HEK293 (cell line): ENCODE measurements around the gene PPIC.

ENCODE experiments used
- CTCF ChIA-PET: fragments of 350-600 bp; formaldehyde crosslinking; extraction: SDS; loops from one replicate; lab custom pipeline; 2021; ENCODE audit warnings: antibody characterized with exemption; lab: Yijun Ruan, JAX
- POLR2A ChIA-PET: fragments of 300-600 bp; formaldehyde crosslinking; extraction: SDS; loops from one replicate; lab custom pipeline; 2020; ENCODE audit warnings: antibody characterized with exemption, inconsistent platforms; lab: Yijun Ruan, JAX
- H3K27ac ChIP-seq: fragments of 200-500 bp; sonication (Bioruptor generic); 2 replicates; pipeline ENCODE4 v1.5.1; 2014; ENCODE audit warnings: low read depth, low read length, control low read depth, inconsistent platforms; ENCODE audit errors: extremely low read depth
- H3K36me3 ChIP-seq, 2 experiments: fragments of 200-500 bp in 1 of 2; sonication (Bioruptor generic) in 1 of 2; 1 replicate in 1 of 2; 2 replicates in 1 of 2; pipeline ENCODE4 v1.5.1; 2014 to 2017; ENCODE audit warnings: inconsistent platforms in 2 of 2, low read length in 2 of 2; ENCODE audit not compliant: control insufficient read depth in 2 of 2, insufficient read depth in 1 of 2
- H3K4me1 ChIP-seq: fragments of 200-500 bp; sonication (Bioruptor generic); 2 replicates; pipeline ENCODE4 v1.5.1; 2014; ENCODE audit warnings: mild to moderate bottlenecking, low read length, inconsistent platforms; ENCODE audit not compliant: control insufficient read depth, insufficient read depth
- H3K4me3 ChIP-seq: 2 replicates; pipeline ENCODE4 v1.5.1; 2011; ENCODE audit warnings: low read depth, mild to moderate bottlenecking, control low read depth, low read length, moderate library complexity
- H3K9me3 ChIP-seq: fragments of 200-500 bp; sonication (Bioruptor generic); 2 replicates; pipeline ENCODE4 v1.5.1; 2014; ENCODE audit warnings: low read depth, low read length, inconsistent platforms; ENCODE audit not compliant: control insufficient read depth, insufficient read depth
- FEZF1 ChIP-seq: fragments of 450-650 bp; formaldehyde crosslinking; IDR thresholded peaks from 2 replicates; pipeline ENCODE4 v1.5.1; 2016; ENCODE audit warnings: missing biosample characterization, missing genetic modification characterization
- GFI1B ChIP-seq: fragments of 450-650 bp; formaldehyde crosslinking; IDR thresholded peaks from 2 replicates; pipeline ENCODE4 v1.5.1; 2016; ENCODE audit warnings: missing biosample characterization, missing genetic modification characterization
- HOXD13 ChIP-seq: sonication (generic); formaldehyde crosslinking; IDR thresholded peaks from 2 replicates; pipeline ENCODE4 v1.8.0; 2022; ENCODE audit warnings: missing genetic modification reagents, borderline replicate concordance
- MEIS1 ChIP-seq: sonication (generic); formaldehyde crosslinking; IDR thresholded peaks from 2 replicates; pipeline ENCODE4 v1.8.1; 2022; ENCODE audit warnings: missing genetic modification reagents, mild to moderate bottlenecking, borderline replicate concordance
- MZF1 ChIP-seq: fragments of 450-650 bp; formaldehyde crosslinking; IDR thresholded peaks from 2 replicates; pipeline ENCODE4 v1.5.1; 2017; ENCODE audit warnings: missing biosample characterization, missing genetic modification characterization, borderline replicate concordance
- ZBTB17 ChIP-seq: fragments of 450-650 bp; formaldehyde crosslinking; IDR thresholded peaks from 2 replicates; pipeline ENCODE4 v1.5.1; 2016; ENCODE audit warnings: missing biosample characterization, missing genetic modification characterization
- ZBTB21 ChIP-seq: fragments of 450-650 bp; formaldehyde crosslinking; IDR thresholded peaks from 2 replicates; pipeline ENCODE4 v1.5.1; 2017; ENCODE audit warnings: missing biosample characterization, missing genetic modification characterization
- ZBTB48 ChIP-seq: fragments of 450-650 bp; formaldehyde crosslinking; IDR thresholded peaks from 2 replicates; pipeline ENCODE4 v1.5.1; 2016; ENCODE audit warnings: missing biosample characterization, missing genetic modification characterization
- ZFP37 ChIP-seq: fragments of 450-650 bp; formaldehyde crosslinking; IDR thresholded peaks from 2 replicates; pipeline ENCODE4 v1.5.1; 2016; ENCODE audit warnings: missing biosample characterization, missing genetic modification characterization
- ZNF112 ChIP-seq: fragments of 450-650 bp; formaldehyde crosslinking; IDR thresholded peaks from 2 replicates; pipeline ENCODE4 v1.5.0; 2017; ENCODE audit warnings: missing biosample characterization, missing genetic modification characterization
- ZNF146 ChIP-seq: fragments of 450-650 bp; formaldehyde crosslinking; IDR thresholded peaks from 2 replicates; pipeline ENCODE4 v1.5.1; 2016; ENCODE audit warnings: missing biosample characterization, missing genetic modification characterization
- ZNF157 ChIP-seq: fragments of 450-650 bp; formaldehyde crosslinking; IDR thresholded peaks from 2 replicates; pipeline ENCODE4 v1.5.1; 2016; ENCODE audit warnings: missing biosample characterization, missing genetic modification characterization
- ZNF202 ChIP-seq: fragments of 450-650 bp; formaldehyde crosslinking; IDR thresholded peaks from 2 replicates; pipeline ENCODE4 v1.5.1; 2016; ENCODE audit warnings: missing biosample characterization, missing genetic modification characterization, borderline replicate concordance
- ZNF302 ChIP-seq: fragments of 450-650 bp; formaldehyde crosslinking; IDR thresholded peaks from 2 replicates; pipeline ENCODE4 v1.5.1; 2016; ENCODE audit warnings: missing biosample characterization, missing genetic modification characterization, low read depth
- ZNF37A ChIP-seq: fragments of 450-650 bp; IDR thresholded peaks from 2 replicates; pipeline ENCODE4 v1.5.1; 2018; ENCODE audit warnings: missing biosample characterization, missing genetic modification characterization
- ZNF433 ChIP-seq: fragments of 450-650 bp; formaldehyde crosslinking; IDR thresholded peaks from 2 replicates; pipeline ENCODE4 v1.5.1; 2016; ENCODE audit warnings: missing biosample characterization, missing genetic modification characterization, low read depth
- ZNF571 ChIP-seq: fragments of 450-650 bp; formaldehyde crosslinking; IDR thresholded peaks from 2 replicates; pipeline ENCODE4 v1.5.0; 2017; ENCODE audit warnings: missing biosample characterization, missing genetic modification characterization
- ZNF600 ChIP-seq: fragments of 450-650 bp; formaldehyde crosslinking; IDR thresholded peaks from 2 replicates; pipeline ENCODE4 v1.5.1; 2016; ENCODE audit warnings: missing biosample characterization, missing genetic modification characterization
- ZNF707 ChIP-seq: fragments of 450-650 bp; formaldehyde crosslinking; IDR thresholded peaks from 2 replicates; pipeline ENCODE4 v1.5.1; 2016; ENCODE audit warnings: missing biosample characterization, missing genetic modification characterization
- ZXDB ChIP-seq: fragments of 450-650 bp; formaldehyde crosslinking; IDR thresholded peaks from 2 replicates; pipeline ENCODE4 v1.5.1; 2016; ENCODE audit warnings: missing biosample characterization, missing genetic modification characterization
- TF ChIP-seq, protein P1 (sequence below): fragments of 450-650 bp; formaldehyde crosslinking; IDR thresholded peaks from 2 replicates; pipeline ENCODE4 v1.5.1; 2016; ENCODE audit warnings: missing biosample characterization, missing genetic modification characterization
- TF ChIP-seq, protein P2 (sequence below): fragments of 450-650 bp; formaldehyde crosslinking; IDR thresholded peaks from 2 replicates; pipeline ENCODE4 v1.5.1; 2017; ENCODE audit warnings: missing biosample characterization, missing genetic modification characterization
- TF ChIP-seq, protein P3 (sequence below): fragments of 450-650 bp; formaldehyde crosslinking; IDR thresholded peaks from 2 replicates; pipeline ENCODE4 v1.5.1; 2016; ENCODE audit warnings: missing biosample characterization, missing genetic modification characterization
- TF ChIP-seq, protein P4 (sequence below): fragments of 450-650 bp; formaldehyde crosslinking; IDR thresholded peaks from 2 replicates; pipeline ENCODE4 v1.5.1; 2016; ENCODE audit warnings: missing biosample characterization, missing genetic modification characterization

Gene PPIC

DNA sequence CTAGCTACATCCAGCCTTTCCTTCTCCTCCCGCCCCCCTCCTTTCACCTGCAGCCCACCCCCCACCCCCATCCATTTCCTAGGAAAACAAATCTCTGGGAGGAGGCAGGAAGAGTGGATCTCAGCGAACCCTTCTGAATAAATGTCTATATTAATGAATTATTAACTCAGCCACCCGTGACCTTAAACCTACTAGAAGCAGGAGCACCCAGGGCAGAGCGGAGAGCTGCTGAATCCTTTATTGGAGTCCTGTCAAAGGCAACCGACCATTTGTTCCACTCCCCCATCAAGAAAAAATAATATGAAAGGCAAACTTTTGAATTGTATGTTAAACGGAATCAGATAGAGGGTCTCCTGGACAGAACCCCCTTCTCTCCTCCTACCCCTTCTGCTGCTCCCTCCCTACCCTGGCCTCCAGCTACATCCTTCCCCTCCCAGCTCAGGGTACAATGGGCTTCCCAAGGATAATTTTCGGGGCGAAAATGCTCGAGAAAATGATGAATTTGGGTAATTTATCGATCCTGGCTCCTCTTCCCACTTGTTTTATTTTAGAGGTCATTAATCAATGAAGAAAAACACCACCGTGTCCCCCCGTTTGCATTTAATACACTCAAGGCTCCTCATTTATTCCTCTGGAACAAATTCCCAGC is 49.2 kb upstream of the PPIC start:
- H3K36me3 ChIP-seq: no peaks in the 10 kb centered on the region
- CTCF ChIA-PET: interaction anchor here (1.1 kb wide), 1 partner anchor 12 kb away, joined by 4 read pairs; no protein-coding TSS in a partner anchor
- peaks cover under 1% of the 10 kb centered on the region; the same call in 1 of the 2 replicates for H3K4me1 ChIP-seq
- no peak overlapping the region for H3K27ac ChIP-seq
- TF ChIP-seq ZNF600 (tag by site-specific recombination) (no peak), ZNF571 (tag by site-specific recombination) (no peak), ZNF112 (tag by site-specific recombination) (no peak), ZFP37 (tag by site-specific recombination) (no peak), ZNF37A (tag by site-specific recombination) (no peak), ZNF146 (tag by site-specific recombination) (no peak), GFI1B (no peak), ZNF157 (tag by site-specific recombination) (no peak), ZXDB (tag by site-specific recombination) (no peak), MZF1 (tag by site-specific recombination) (no peak), MEIS1 (CRISPR knock-in tag) (no peak), FEZF1 (tag by site-specific recombination) (no peak), ZBTB17 (tag by site-specific recombination) (no peak)
- TF ChIP-seq, protein P1, sequence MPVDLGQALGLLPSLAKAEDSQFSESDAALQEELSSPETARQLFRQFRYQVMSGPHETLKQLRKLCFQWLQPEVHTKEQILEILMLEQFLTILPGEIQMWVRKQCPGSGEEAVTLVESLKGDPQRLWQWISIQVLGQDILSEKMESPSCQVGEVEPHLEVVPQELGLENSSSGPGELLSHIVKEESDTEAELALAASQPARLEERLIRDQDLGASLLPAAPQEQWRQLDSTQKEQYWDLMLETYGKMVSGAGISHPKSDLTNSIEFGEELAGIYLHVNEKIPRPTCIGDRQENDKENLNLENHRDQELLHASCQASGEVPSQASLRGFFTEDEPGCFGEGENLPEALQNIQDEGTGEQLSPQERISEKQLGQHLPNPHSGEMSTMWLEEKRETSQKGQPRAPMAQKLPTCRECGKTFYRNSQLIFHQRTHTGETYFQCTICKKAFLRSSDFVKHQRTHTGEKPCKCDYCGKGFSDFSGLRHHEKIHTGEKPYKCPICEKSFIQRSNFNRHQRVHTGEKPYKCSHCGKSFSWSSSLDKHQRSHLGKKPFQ (tag by site-specific recombination): no peak
- TF ChIP-seq, protein P2, sequence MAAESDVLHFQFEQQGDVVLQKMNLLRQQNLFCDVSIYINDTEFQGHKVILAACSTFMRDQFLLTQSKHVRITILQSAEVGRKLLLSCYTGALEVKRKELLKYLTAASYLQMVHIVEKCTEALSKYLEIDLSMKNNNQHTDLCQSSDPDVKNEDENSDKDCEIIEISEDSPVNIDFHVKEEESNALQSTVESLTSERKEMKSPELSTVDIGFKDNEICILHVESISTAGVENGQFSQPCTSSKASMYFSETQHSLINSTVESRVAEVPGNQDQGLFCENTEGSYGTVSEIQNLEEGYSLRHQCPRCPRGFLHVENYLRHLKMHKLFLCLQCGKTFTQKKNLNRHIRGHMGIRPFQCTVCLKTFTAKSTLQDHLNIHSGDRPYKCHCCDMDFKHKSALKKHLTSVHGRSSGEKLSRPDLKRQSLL (tag by site-specific recombination): no peak
- TF ChIP-seq, protein P3, sequence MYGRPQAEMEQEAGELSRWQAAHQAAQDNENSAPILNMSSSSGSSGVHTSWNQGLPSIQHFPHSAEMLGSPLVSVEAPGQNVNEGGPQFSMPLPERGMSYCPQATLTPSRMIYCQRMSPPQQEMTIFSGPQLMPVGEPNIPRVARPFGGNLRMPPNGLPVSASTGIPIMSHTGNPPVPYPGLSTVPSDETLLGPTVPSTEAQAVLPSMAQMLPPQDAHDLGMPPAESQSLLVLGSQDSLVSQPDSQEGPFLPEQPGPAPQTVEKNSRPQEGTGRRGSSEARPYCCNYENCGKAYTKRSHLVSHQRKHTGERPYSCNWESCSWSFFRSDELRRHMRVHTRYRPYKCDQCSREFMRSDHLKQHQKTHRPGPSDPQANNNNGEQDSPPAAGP (tag by site-specific recombination): no peak
- TF ChIP-seq, all 188 proteins: peak for 0
- H3K9me3 ChIP-seq: no peaks in the 10 kb centered on the region
- H3K4me3 ChIP-seq: no peak overlapping the region
- POLR2A ChIA-PET: no interaction called here

DNA sequence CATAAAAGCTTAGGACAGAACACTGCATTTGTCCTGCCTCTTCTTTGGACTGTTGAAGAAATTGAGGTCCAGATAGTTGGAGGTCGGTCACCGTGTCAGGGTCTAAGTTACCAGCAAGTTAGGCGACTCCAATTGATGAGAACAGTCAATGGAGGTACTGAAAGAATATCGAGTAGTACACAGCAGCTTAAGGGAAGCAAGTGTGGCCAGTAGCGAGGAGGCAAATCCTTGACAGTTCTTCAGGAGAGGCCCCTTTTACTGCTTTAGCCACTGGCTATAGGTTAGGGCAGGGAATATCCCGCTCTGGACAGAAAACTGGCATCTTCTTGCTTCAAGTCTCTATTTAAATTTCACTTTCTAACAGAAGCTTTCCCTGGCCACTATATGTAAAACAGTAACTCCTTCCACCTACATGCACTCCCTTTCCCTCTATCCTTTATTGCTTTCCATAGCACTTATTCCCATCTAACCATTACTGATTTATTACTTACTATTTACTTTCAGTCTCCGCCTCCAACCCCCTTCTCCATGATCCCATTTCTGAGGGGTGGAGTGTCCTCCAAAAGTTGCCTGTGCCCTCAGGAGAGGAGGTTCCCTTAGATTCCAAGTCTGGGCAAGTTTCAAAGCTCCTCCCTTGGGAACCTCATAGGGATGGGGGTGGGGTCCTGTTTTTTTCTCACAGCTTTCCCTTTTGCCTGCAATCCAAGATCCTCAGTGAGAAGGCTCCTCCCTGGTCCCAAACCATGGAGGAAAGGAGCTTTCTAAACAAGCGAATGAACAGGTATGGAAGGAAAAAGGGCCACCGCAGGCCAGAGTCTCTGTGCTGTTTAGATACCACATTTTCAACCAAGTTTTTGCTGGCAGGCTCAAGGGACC is 48.4 kb upstream of the PPIC start:
- H3K27ac ChIP-seq: no peak overlapping the region
- H3K4me3 ChIP-seq: no peak overlapping the region
- no peaks in the 10 kb centered on the region for H3K36me3 ChIP-seq
- no peaks in the 10 kb centered on the region for H3K4me1 ChIP-seq
- H3K9me3 ChIP-seq: no peaks in the 10 kb centered on the region
- ChIA-PET POLR2A (interaction anchor here (0.5 to 1.6 kb wide), 2 partner anchors 8 to 291 kb away, joined by 4 read pairs; no protein-coding TSS in a partner anchor), CTCF (interaction anchor here (1.1 kb wide), 1 partner anchor 12 kb away, joined by 4 read pairs; no protein-coding TSS in a partner anchor)
- TF ChIP-seq ZBTB17 (tag by site-specific recombination) (no peak), HOXD13 (no peak), ZNF302 (tag by site-specific recombination) (no peak), ZNF202 (tag by site-specific recombination) (no peak), ZXDB (tag by site-specific recombination) (no peak), ZBTB48 (tag by site-specific recombination) (0 out of 2 replicates have a peak, but pooled peaks have one; percentile 44), ZNF433 (tag by site-specific recombination) (no peak), ZBTB21 (tag by site-specific recombination) (no peak), ZNF707 (tag by site-specific recombination) (no peak)
- TF ChIP-seq, protein P4, sequence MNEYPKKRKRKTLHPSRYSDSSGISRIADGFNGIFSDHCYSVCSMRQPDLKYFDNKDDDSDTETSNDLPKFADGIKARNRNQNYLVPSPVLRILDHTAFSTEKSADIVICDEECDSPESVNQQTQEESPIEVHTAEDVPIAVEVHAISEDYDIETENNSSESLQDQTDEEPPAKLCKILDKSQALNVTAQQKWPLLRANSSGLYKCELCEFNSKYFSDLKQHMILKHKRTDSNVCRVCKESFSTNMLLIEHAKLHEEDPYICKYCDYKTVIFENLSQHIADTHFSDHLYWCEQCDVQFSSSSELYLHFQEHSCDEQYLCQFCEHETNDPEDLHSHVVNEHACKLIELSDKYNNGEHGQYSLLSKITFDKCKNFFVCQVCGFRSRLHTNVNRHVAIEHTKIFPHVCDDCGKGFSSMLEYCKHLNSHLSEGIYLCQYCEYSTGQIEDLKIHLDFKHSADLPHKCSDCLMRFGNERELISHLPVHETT (tag by site-specific recombination): no peak
